ENCODE measurements around the gene IFT80. TPM values are rescaled to one million over a fixed set of nuclear protein-coding genes. Genes with fewer than 3 reads are reported as not detected.

The IFT80 gene
- total and polyA plus RNA-seq, 2 donors (not counting 1 experiment from before 2014, with no cell fraction given), result 17.7 to 44.1 TPM

- H3K4me3 Mint-ChIP-seq, result peak overlapping the region; percentile 98
- peaks cover 26 to 45% of the 10 kb centered on the region in 2 donors for H3K4me1 ChIP-seq (ENCODE audit: control insufficient read depth in 2 of 2, insufficient read depth in 2 of 2, low read length in 2 of 2)
- H3K9ac ChIP-seq (ENCODE audit: low read length), result peak overlapping the region; percentile 89
- H3K9me3 ChIP-seq (ENCODE audit: control extremely low read depth in 1 of 3, control insufficient read depth in 2 of 3, insufficient read depth in 1 of 3, low read length in 2 of 3), result no peaks in the 10 kb centered on the region
- peak overlapping the region in 1 of 2 donors; percentile 97 for H3K27ac ChIP-seq (ENCODE audit: low read length in 2 of 2)
- intact Hi-C loops (cut with micrococcal nuclease), result loop anchor here (10.0 kb wide), 1 partner anchor 177 kb away; the partner anchor contains the start of gene C3orf80
- POLR2A ChIA-PET, result no interaction called here
- H3K27me3 ChIP-seq (replicated peaks in 1 of 4; ENCODE audit: control extremely low read depth in 1 of 4, control insufficient read depth in 3 of 4, insufficient read depth in 4 of 4, low read length in 3 of 4), result peaks cover 0 to 25% (median 7%) of the 10 kb centered on the region in 4 experiments
- peak overlapping the region; percentile 93 for H2AFZ ChIP-seq (ENCODE audit: insufficient read depth, low read depth, low read length, poor library complexity, severe bottlenecking)
- peaks cover 33% of the 10 kb centered on the region for H4K20me1 ChIP-seq (ENCODE audit: control insufficient read depth, insufficient read depth, low read length, poor library complexity, severe bottlenecking)
- TF ChIP-seq EZH2 (IDR thresholded peaks at IDR 0.05; ENCODE audit: borderline replicate concordance, insufficient read depth, low read depth, low read length, poor library complexity, severe bottlenecking) (peak; percentile 30), CTCF (IDR thresholded peaks at IDR 0.05) (no peak)
- peaks cover 43% of the 10 kb centered on the region for H3K4me1 Mint-ChIP-seq
- H3K4me3 ChIP-seq (ENCODE audit: control extremely low read depth in 1 of 5, extremely low read depth in 1 of 5, insufficient read depth in 1 of 5, low read depth in 2 of 5, low read length in 4 of 5), result peak overlapping the region; percentile 69 to 86 (median 76)
- WGBS (ENCODE audit: insufficient coverage), result 0% methylated on average over 5 of the region's 16 CpGs
- H3K27me3 Mint-ChIP-seq, result no peaks in the 10 kb centered on the region
- peaks cover 83% of the 10 kb centered on the region for H3K79me2 ChIP-seq (ENCODE audit: control insufficient read depth, insufficient read depth, low read length)
- H3K36me3 ChIP-seq (replicated peaks in 1 of 2; ENCODE audit: control extremely low read depth in 1 of 2, control insufficient read depth in 1 of 2, extremely low read depth in 1 of 2, insufficient read depth in 2 of 2, low read length in 1 of 2), result no peaks in the 10 kb centered on the region
- H3K9me3 Mint-ChIP-seq (ENCODE audit: insufficient read depth), result no peaks in the 10 kb centered on the region
- peak; percentile 46 for DNase-seq
- H3K4me2 ChIP-seq (replicated peaks; ENCODE audit: low read depth, low read length, poor library complexity, severe bottlenecking), result peak overlapping the region; percentile 93
- CTCF ChIA-PET, result interaction anchor here (0.5 to 0.9 kb wide), 3 partner anchors 395 to 478 kb away, joined by 3 to 4 read pairs (median 3); no protein-coding TSS in a partner anchor
- peak overlapping the region; percentile 69 for H3K27ac Mint-ChIP-seq
- no peak for ATAC-seq (ENCODE audit: low read depth)
Observed at GRCh38 chr3:160401291-160402095, 2.5 kb upstream of the IFT80 start.
